A673 (cell line): Measurements from ENCODE around the gene MCM8.

Source experiments
- EZH2 ChIP-seq: fragments of 200-600 bp; sonication (generic); IDR thresholded peaks from 2 replicates; pipeline ENCODE4 v1.6.1; 2017; ENCODE audit warnings: borderline replicate concordance, low read depth, mild to moderate bottlenecking, mixed read lengths, antibody characterized with exemption, low read length; ENCODE audit not compliant: poor library complexity, severe bottlenecking
- TF ChIP-seq, protein P1 (sequence below): fragments of 300-800, 200-600 bp; sonication (generic); conservative IDR thresholded peaks from 2 replicates; pipeline ENCODE4 v1.5.1; 2017; ENCODE audit warnings: low read depth, mild to moderate bottlenecking, antibody characterized with exemption, low read length, moderate library complexity, mixed read lengths

DNA sequence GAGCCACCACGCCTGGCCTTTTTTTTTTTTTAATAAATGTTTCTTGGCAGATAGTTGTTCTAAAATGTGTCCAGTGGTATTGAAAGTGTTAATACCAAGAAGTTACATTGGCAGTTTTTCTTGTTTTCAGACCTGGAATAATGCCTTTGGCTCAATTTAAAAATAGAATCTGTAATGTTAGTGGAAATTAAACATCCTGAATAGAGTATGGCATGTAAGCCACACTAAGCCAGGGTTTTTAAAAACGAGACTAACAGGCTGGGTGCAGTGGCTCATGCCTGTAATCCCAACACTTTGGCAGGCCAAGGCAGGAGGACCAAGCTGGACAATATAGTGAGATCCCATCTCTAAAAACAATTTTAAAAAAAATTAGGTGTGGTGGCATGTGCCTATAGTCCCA, 25.3 kb downstream of the MCM8 start:
- TF ChIP-seq, protein P1, sequence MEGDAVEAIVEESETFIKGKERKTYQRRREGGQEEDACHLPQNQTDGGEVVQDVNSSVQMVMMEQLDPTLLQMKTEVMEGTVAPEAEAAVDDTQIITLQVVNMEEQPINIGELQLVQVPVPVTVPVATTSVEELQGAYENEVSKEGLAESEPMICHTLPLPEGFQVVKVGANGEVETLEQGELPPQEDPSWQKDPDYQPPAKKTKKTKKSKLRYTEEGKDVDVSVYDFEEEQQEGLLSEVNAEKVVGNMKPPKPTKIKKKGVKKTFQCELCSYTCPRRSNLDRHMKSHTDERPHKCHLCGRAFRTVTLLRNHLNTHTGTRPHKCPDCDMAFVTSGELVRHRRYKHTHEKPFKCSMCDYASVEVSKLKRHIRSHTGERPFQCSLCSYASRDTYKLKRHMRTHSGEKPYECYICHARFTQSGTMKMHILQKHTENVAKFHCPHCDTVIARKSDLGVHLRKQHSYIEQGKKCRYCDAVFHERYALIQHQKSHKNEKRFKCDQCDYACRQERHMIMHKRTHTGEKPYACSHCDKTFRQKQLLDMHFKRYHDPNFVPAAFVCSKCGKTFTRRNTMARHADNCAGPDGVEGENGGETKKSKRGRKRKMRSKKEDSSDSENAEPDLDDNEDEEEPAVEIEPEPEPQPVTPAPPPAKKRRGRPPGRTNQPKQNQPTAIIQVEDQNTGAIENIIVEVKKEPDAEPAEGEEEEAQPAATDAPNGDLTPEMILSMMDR: no peak
- no peak for TF ChIP-seq EZH2
